LNCAP (cell line): Measurements from ENCODE around the gene KRT13.

Experiments used
- CTCF ChIP-seq: fragments of 450-650 bp; IDR thresholded peaks from 2 replicates; pipeline ENCODE4 v1.5.1; 2017; ENCODE audit warnings: mild to moderate bottlenecking

KRT13 gene

DNA sequence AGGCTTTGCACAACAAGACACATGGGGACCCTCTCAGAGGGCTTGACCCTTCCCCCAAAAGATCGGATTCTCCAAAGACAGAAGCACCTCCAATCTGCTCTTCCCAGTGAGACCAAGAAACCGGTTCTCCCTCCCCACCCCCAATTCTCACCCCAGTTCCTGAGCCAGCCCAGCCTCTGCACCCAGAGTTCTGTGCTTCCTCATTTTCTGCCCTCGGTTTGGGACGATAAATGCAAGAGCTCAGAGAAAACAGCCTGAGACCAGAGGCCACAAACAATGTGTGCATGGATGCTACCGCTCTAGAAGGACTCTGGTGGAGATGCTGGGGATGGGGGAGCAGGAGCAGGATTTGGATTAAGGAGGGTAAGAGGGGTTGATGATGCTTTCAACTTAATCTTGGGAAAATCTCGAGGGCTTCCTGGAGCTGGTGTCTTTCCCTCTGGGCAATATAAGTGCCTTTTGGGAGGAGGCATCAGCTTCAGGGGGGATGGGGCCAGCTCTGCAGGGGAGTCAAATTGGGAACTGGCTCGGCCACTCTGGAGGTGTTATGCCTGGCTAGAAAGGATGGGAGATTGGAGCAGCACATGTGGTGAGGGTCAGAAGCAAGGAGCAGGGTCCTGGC, 7.2 kb upstream of the KRT13 start:
- TF ChIP-seq CTCF: no peak

DNA sequence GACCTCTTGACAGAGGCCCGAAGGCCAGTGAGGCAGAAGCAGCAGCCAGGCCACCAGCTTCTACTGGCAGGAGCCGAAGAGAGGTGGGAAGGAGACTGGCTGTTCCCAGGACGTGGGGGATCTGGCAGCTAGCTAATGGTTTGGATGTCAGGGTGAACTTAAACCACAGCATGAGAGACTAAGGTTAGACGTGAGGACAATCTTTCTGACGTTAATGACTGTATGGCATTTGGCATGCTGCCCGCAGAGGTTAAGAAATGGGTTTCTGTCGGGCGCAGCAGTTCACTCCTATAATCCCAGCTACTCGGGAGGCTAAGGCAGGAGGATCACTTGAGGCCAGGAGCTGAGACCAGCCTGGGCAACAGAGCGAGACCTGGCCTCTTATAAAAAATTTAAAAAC, 6.3 kb upstream of the KRT13 start:
- no peak for TF ChIP-seq CTCF

DNA sequence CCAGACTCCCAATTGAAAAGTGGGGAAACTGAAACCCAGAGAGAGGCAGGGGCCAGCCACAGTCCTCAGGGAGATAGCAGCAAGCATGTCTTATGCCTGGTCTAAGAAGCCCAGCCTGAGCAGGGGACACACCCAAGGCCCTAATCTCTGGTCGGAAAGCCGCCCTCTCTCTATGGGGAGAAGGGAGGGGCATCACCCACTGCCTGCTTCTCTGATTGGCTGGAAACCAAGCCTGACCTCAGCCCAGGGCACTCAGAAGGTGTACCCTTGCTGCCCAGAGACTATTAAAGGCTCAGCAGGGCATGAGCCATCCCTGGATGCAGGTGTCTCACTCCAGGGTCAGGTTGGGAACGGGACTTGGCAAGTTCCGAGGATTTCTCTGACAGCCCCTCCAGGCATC, 5.7 kb upstream of the KRT13 start:
- no peak for TF ChIP-seq CTCF

DNA sequence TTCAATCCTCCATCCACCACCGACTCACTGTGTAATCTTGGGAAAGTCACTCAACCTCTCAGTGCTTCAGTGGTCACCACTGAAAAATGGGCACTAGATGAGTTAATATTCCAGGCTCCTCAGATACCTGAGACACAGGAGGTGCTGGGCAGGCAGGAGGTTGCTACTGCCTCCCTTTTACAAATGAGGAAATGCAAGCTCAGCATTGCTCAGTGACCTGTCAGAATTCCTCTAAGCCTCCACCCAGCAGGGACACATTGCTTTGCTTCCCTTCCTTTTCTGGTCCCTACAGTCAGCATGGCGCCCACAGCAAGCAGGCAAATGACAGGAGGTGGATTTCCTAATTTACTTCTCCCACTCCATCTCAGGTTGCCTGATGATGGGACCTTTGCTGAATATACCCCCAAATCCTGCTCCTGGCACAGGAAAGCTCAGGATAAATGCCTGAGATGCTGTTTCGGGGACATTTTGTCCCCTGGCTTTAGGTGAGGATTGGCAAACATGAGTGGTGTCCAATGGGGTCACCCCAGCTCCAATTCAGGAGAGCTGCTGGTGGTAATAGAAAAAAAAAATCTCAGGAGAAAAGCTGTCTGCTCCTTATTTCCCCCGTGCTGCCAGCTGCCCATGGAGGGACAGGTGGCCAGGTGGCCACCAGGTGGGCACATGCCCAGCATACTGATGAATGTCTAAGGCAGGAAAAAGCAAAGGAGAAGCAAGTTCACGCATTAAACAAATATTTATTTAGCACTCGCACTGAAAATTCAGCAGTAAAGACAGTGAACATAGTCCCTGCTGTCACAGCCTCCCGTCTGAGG, 5.0 kb upstream of the KRT13 start:
- TF ChIP-seq CTCF: no peak

DNA sequence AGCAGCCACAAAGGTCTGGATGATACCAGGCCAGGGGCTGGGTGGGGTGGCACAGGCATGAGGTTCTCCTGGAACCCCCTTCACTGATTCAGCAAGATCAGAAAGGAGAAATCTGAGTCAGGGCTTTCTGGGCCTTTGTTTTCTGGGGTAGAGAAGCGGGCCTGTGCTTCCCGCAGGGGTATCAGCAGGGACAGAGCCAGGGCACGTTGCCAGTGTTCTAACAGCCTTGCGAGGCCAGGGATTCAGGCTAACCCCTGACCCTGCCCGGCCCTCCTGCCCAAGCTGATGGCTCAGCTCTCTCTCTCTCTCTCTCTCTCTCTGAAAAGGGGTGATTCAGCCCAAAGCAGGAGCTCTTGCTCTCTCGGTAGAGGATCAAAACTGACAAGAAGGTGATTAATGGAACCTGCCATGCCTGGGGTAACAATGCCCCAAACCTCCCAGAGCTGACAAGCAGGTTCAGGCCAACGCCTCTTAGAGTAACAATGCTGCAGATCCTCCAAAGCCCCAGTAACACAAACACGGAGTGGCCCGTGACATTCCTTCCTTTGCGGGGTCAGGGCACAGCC, 2.0 kb upstream of the KRT13 start:
- TF ChIP-seq CTCF: no peak

DNA sequence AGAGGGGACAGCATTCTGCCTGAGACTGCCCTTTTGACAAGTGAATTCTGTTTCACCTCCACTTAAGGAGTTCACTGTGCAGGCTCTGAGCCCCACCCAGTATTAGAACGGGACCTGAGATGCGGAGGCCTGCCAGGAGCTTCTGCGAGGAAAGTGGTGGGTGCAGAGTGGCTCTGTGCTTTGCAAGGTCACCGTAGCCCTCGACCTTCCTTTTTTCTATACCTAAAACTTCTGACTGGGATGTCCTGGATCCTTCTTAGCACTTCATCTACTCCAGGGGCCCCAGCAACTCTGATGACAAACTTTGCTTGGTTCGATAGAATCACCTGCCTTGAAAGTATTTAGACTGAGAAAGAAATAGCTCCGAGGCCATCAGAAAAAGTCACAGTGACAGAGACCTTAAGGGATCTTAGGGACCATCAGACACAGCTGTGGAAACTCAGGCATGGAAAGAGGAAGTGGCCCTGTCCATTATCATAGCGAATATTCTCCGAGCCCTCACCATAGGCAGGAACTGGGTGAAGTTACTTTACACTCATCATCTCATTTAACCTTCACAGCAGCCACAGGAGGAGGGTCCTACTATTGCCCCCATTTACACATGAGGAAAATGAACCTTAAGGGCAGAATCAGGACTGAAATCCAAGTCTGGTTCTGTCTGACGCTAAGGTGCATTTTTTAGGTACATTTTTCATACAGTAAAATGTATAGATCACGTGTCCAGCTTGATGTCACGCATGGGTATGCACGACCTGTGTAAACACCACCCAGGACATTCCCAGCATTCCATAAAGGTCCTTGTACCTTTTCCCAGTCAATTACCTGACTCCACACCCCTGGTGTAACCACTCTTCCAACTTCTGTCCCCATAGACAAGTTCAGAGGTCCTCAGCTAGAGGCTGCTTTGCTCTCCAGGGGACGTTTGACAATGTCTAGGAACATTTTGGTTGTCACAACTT, 676 bp upstream of the KRT13 start:
- no peak for TF ChIP-seq CTCF
